A549 (cell line): Measurements from ENCODE around the gene GPR26. TPM values are rescaled to one million over a fixed set of nuclear protein-coding genes. Genes with fewer than 3 reads are reported as not detected.

Source experiments
- ATAC-seq, 2 experiments: fragments of 200-7000 bp in 1 of 2; fragments of >200 bp in 1 of 2; cut with Nextera tagmentation in 1 of 2; cut with Tn5 transposase in 1 of 2; 3 replicates each; pipeline versions ENCODE4 v1.8.0 to v1.9.1; 2018 to 2020; ENCODE audit warnings: mild to moderate bottlenecking in 1 of 2, moderate library complexity in 1 of 2
- CTCF ChIA-PET: fragments of 300-600 bp; sonication (Branson Sonifier 250); formaldehyde crosslinking; extraction: SDS; loops from one replicate; lab custom pipeline; 2021; ENCODE audit warnings: antibody characterized with exemption, inconsistent platforms; lab: Yijun Ruan, JAX
- POLR2A ChIA-PET: fragments of 350-600 bp; formaldehyde crosslinking; extraction: SDS; loops from one replicate; lab custom pipeline; 2021; ENCODE audit warnings: antibody characterized with exemption, inconsistent platforms; lab: Yijun Ruan, JAX
- DNase-seq, 2 experiments: peaks; one replicate each; pipeline versions ENCODE4 v3.0.0 to v3.0.0-alpha.2; 2011 to 2016; ENCODE audit warnings: low read depth in 1 of 2, low spot score in 1 of 2
- FAIRE-seq: peaks from 2 replicates; lab custom pipeline; 2011; peaks lifted over from hg19 to GRCh38; lab: Jason Lieb, UNC
- H3K27ac ChIP-seq, 2 experiments: fragments of >200 bp; sonication (Bioruptor Twin); formaldehyde crosslinking; 3 replicates each; pipeline ENCODE4 v1.5.1; 2016 to 2017
- H3K4me1 ChIP-seq: fragments of >200 bp; sonication (Bioruptor Twin); formaldehyde crosslinking; 3 replicates; pipeline ENCODE4 v1.6.1; 2016
- H3K4me2 ChIP-seq: fragments of >200 bp; sonication (Bioruptor Twin); formaldehyde crosslinking; 3 replicates; pipeline ENCODE4 v1.6.1; 2016
- H3K4me3 ChIP-seq: fragments of >200 bp; sonication (Bioruptor Twin); formaldehyde crosslinking; 3 replicates; pipeline ENCODE4 v1.5.1; 2016
- H3K9me3 ChIP-seq: fragments of >200 bp; sonication (Bioruptor Twin); formaldehyde crosslinking; 3 replicates; pipeline ENCODE4 v1.6.1; 2016
- CBX2 ChIP-seq: fragments of 200-600 bp; sonication (generic); IDR thresholded peaks from 2 replicates; pipeline ENCODE4 v1.6.1; 2016; ENCODE audit warnings: low read depth, mild to moderate bottlenecking, borderline replicate concordance
- CHD2 ChIP-seq: fragments of 150-350 bp; IDR thresholded peaks from 2 replicates; pipeline ENCODE4 v1.6.1; 2014; ENCODE audit warnings: low read length; ENCODE audit not compliant: partially characterized antibody
- EHMT2 ChIP-seq: fragments of 200-600 bp; sonication (generic); IDR thresholded peaks from 2 replicates; pipeline ENCODE4 v1.6.1; 2016; ENCODE audit warnings: antibody characterized with exemption, low read depth, mild to moderate bottlenecking, moderate library complexity
- EP300 ChIP-seq, 2 experiments: fragments of >200 bp; sonication (Bioruptor Twin); formaldehyde crosslinking; IDR thresholded peaks; 2 replicates in 1 of 2; 3 replicates in 1 of 2; pipeline ENCODE4 v1.6.1; 2016 to 2017
- FOSB ChIP-seq: fragments of 250-450 bp; sonication (Bioruptor Pico); IDR thresholded peaks from 2 replicates; pipeline ENCODE4 v1.5.0; 2020; ENCODE audit warnings: mild to moderate bottlenecking, moderate library complexity
- GATA3 ChIP-seq: IDR thresholded peaks from 2 replicates; pipeline ENCODE4 v1.6.1; 2012; ENCODE audit warnings: borderline replicate concordance
- HDAC2 ChIP-seq: fragments of 200-600 bp; sonication (generic); IDR thresholded peaks from 2 replicates; pipeline ENCODE4 v1.6.1; 2016
- HEYL ChIP-seq: fragments of 250-450 bp; sonication (Bioruptor Pico); IDR thresholded peaks from 2 replicates; pipeline ENCODE4 v1.8.0; 2021; ENCODE audit warnings: mild to moderate bottlenecking, moderate library complexity
- HOXA7 ChIP-seq: fragments of 250-450 bp; sonication (Bioruptor Pico); IDR thresholded peaks from 2 replicates; pipeline ENCODE4 v1.5.0; 2020; ENCODE audit warnings: mild to moderate bottlenecking, moderate library complexity
- HOXB5 ChIP-seq: fragments of 250-450 bp; sonication (Bioruptor Pico); IDR thresholded peaks from 2 replicates; pipeline ENCODE4 v1.5.0; 2020; ENCODE audit warnings: mild to moderate bottlenecking, moderate library complexity
- JUNB ChIP-seq: fragments of >200 bp; sonication (Bioruptor Twin); formaldehyde crosslinking; IDR thresholded peaks from 2 replicates; pipeline ENCODE4 v1.6.1; 2016
- KDM5A ChIP-seq: fragments of 200-600 bp; sonication (generic); IDR thresholded peaks from 2 replicates; pipeline ENCODE4 v1.6.1; 2016; ENCODE audit warnings: antibody characterized with exemption, mild to moderate bottlenecking
- NFE2L2 ChIP-seq: fragments of 150-350 bp; conservative IDR thresholded peaks from 2 replicates; pipeline ENCODE4 v1.6.1; 2014; ENCODE audit warnings: low read length
- POLR2A ChIP-seq: IDR thresholded peaks from 2 replicates; pipeline ENCODE4 v1.6.1; 2012; ENCODE audit warnings: mild to moderate bottlenecking, low read length
- POLR2AphosphoS2 ChIP-seq: conservative IDR thresholded peaks from 2 replicates; pipeline ENCODE4 v1.6.1; 2012; ENCODE audit warnings: low read length, improper control_type of control experiment, inconsistent platforms
- RAD21 ChIP-seq, 2 experiments: fragments of >200 bp in 1 of 2; sonication (Bioruptor Twin) in 1 of 2; formaldehyde crosslinking in 1 of 2; IDR thresholded peaks in 1 of 2; conservative IDR thresholded peaks in 1 of 2; 2 replicates in 1 of 2; 3 replicates in 1 of 2; pipeline ENCODE4 v1.6.1; 2012 to 2018; ENCODE audit warnings: inconsistent platforms in 1 of 2
- RARB ChIP-seq: fragments of 250-450 bp; sonication (Bioruptor Pico); IDR thresholded peaks from 2 replicates; pipeline ENCODE4 v1.8.0; 2021; ENCODE audit warnings: mild to moderate bottlenecking, moderate library complexity
- RFX5 ChIP-seq: fragments of 450-650 bp; IDR thresholded peaks from 2 replicates; pipeline ENCODE4 v1.7.1; 2014; ENCODE audit warnings: antibody characterized with exemption, mild to moderate bottlenecking, moderate library complexity
- TP53 ChIP-seq: fragments of 250-450 bp; sonication (Bioruptor Pico); IDR thresholded peaks from 2 replicates; pipeline ENCODE4 v1.5.0; 2021; ENCODE audit warnings: mild to moderate bottlenecking, moderate library complexity
- ZC3H11A ChIP-seq: fragments of 450-650 bp; IDR thresholded peaks from 2 replicates; pipeline ENCODE4 v1.6.1; 2014; ENCODE audit warnings: antibody characterized with exemption, mild to moderate bottlenecking
- ZFP36 ChIP-seq: fragments of 450-650 bp; IDR thresholded peaks from 2 replicates; pipeline ENCODE4 v1.6.1; 2014; ENCODE audit warnings: borderline replicate concordance; ENCODE audit not compliant: partially characterized antibody
- ZNF302 ChIP-seq: fragments of 250-450 bp; sonication (Bioruptor Pico); IDR thresholded peaks from 2 replicates; pipeline ENCODE4 v1.9.0; 2021; ENCODE audit warnings: inconsistent platforms, mild to moderate bottlenecking, moderate library complexity
- ZSCAN20 ChIP-seq: fragments of 250-450 bp; sonication (Bioruptor Pico); IDR thresholded peaks from 2 replicates; pipeline ENCODE4 v1.8.0; 2022; ENCODE audit warnings: mild to moderate bottlenecking, moderate library complexity
- WGBS: methylation state at CpG from one replicate; pipeline ENCODE4 v1.1.6; 2017; ENCODE audit errors: missing lambda C conversion rate; 5-methylcytosine and 5-hydroxymethylcytosine counted together
- polyA plus RNA-seq, 4 experiments: library from polyadenylated mRNA; depleted of rRNA in 3 of 4; stranded (reverse); fragments of >200 nt; fragmentation: RNase III in 1 of 4; extraction: RNeasy Plus Mini Kit Qiagen cat#74134 plus additional on column Dnase treatment in 1 of 4; gene quantifications; 2 replicates in 3 of 4; 3 replicates in 1 of 4; pipeline ENCODE4 v1.2.3, GENCODE V29; 2011 to 2017
- TF ChIP-seq, protein P1 (sequence below): fragments of >200 bp; sonication (Bioruptor Twin); formaldehyde crosslinking; IDR thresholded peaks from 3 replicates; pipeline ENCODE4 v1.6.1; 2016
- TF ChIP-seq, protein P2 (sequence below): fragments of 450-650 bp; IDR thresholded peaks from 2 replicates; pipeline ENCODE4 v1.6.1; 2014; ENCODE audit warnings: antibody characterized with exemption
- TF ChIP-seq, protein P3 (sequence below): fragments of >200 bp; sonication (Bioruptor Twin); formaldehyde crosslinking; IDR thresholded peaks from 3 replicates; pipeline ENCODE4 v1.5.1; 2016
- TF ChIP-seq, protein P4 (sequence below): fragments of 200-600 bp; sonication (generic); IDR thresholded peaks from 2 replicates; pipeline ENCODE4 v1.6.1; 2016; ENCODE audit warnings: antibody characterized with exemption, mild to moderate bottlenecking, moderate library complexity

Gene GPR26
- polyA plus RNA-seq, 2 of the 4 experiments (the other 2 are of a cell fraction): not detected

DNA sequence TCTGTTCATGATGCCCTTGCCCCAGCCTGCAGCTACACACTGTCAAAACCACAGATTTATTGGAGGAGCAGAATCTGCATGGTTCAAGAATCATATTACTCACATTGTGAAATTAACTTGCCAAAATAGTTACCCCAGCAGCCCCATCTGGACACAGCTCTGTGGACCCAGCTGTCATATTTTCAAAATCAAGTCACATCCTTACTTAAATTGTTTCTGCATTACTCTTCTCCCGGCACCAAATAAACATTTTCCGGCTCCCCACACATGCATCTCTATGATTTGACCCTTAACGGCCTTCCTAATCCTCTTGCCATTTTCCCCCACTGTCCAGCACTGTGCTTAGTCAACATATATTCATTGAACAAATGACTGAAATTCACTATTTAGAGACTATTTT lies 43.8 kb upstream of the GPR26 start:
- ATAC-seq (no peak), DNase-seq (no peak), FAIRE-seq (no peak)
- no peak overlapping the region for H3K4me2 ChIP-seq
- WGBS: 3% methylated on average over 3 of the region's 3 CpGs
- no peaks in the 10 kb centered on the region for H3K4me1 ChIP-seq
- CTCF ChIA-PET: interaction anchor here (0.8 kb wide), 1 partner anchor 11 kb away, joined by 3 read pairs; no protein-coding TSS in a partner anchor
- no peak for TF ChIP-seq CHD2
- TF ChIP-seq, protein P1, sequence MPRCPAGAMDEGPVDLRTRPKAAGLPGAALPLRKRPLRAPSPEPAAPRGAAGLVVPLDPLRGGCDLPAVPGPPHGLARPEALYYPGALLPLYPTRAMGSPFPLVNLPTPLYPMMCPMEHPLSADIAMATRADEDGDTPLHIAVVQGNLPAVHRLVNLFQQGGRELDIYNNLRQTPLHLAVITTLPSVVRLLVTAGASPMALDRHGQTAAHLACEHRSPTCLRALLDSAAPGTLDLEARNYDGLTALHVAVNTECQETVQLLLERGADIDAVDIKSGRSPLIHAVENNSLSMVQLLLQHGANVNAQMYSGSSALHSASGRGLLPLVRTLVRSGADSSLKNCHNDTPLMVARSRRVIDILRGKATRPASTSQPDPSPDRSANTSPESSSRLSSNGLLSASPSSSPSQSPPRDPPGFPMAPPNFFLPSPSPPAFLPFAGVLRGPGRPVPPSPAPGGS: no peak
- TF ChIP-seq ZC3H11A: no peak
- no peak for TF ChIP-seq HDAC2
- no peak for TF ChIP-seq POLR2A
- no peak for TF ChIP-seq RFX5
- TF ChIP-seq KDM5A: no peak
- no peak for TF ChIP-seq ZFP36
- no peak for TF ChIP-seq FOSB (CRISPR knock-in tag)
- TF ChIP-seq, protein P2, sequence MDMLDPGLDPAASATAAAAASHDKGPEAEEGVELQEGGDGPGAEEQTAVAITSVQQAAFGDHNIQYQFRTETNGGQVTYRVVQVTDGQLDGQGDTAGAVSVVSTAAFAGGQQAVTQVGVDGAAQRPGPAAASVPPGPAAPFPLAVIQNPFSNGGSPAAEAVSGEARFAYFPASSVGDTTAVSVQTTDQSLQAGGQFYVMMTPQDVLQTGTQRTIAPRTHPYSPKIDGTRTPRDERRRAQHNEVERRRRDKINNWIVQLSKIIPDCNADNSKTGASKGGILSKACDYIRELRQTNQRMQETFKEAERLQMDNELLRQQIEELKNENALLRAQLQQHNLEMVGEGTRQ: no peak
- no peak for TF ChIP-seq HOXA7 (CRISPR knock-in tag)
- TF ChIP-seq EP300 (IDR thresholded peaks at IDR 0.05): no peak
- no peak for TF ChIP-seq RAD21 (conservative IDR thresholded peaks at IDR 0.05 in 1 of 2, IDR thresholded peaks at IDR 0.05 in 1 of 2)
- no peak for TF ChIP-seq HOXB5 (CRISPR knock-in tag)
- TF ChIP-seq RARB (CRISPR knock-in tag): no peak
- TF ChIP-seq EHMT2: no peak
- no peak for TF ChIP-seq GATA3
- TF ChIP-seq ZSCAN20 (CRISPR knock-in tag): no peak
- TF ChIP-seq, protein P3, sequence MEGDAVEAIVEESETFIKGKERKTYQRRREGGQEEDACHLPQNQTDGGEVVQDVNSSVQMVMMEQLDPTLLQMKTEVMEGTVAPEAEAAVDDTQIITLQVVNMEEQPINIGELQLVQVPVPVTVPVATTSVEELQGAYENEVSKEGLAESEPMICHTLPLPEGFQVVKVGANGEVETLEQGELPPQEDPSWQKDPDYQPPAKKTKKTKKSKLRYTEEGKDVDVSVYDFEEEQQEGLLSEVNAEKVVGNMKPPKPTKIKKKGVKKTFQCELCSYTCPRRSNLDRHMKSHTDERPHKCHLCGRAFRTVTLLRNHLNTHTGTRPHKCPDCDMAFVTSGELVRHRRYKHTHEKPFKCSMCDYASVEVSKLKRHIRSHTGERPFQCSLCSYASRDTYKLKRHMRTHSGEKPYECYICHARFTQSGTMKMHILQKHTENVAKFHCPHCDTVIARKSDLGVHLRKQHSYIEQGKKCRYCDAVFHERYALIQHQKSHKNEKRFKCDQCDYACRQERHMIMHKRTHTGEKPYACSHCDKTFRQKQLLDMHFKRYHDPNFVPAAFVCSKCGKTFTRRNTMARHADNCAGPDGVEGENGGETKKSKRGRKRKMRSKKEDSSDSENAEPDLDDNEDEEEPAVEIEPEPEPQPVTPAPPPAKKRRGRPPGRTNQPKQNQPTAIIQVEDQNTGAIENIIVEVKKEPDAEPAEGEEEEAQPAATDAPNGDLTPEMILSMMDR: no peak
- no peak overlapping the region for H3K4me3 ChIP-seq
- POLR2A ChIA-PET: no interaction called here
- no peak overlapping the region for H3K27ac ChIP-seq
- no peaks in the 10 kb centered on the region for H3K9me3 ChIP-seq

DNA sequence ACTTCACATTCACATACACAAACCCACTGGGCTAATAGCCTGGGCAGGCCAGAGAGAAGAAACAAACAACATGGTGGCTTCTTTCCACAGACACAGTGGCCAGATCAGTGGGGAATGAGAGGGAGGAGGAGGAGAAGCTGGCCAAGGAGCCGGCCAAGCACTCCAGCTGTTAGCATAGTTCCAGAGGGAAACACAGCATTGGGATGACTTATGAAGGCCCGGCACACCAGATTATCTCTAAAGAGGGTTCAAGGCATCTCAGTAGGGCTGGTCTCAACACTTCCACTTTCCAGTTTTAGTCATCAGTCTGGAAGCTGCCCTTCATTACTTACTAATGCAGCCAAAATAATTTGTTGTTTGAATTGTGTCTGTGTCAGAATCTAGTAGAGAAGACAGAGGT lies 42.1 kb upstream of the GPR26 start:
- TF ChIP-seq POLR2AphosphoS2: no peak
- TF ChIP-seq HEYL (CRISPR knock-in tag): no peak
- no peak for TF ChIP-seq JUNB
- TF ChIP-seq TP53 (CRISPR knock-in tag): no peak
- TF ChIP-seq, protein P4, sequence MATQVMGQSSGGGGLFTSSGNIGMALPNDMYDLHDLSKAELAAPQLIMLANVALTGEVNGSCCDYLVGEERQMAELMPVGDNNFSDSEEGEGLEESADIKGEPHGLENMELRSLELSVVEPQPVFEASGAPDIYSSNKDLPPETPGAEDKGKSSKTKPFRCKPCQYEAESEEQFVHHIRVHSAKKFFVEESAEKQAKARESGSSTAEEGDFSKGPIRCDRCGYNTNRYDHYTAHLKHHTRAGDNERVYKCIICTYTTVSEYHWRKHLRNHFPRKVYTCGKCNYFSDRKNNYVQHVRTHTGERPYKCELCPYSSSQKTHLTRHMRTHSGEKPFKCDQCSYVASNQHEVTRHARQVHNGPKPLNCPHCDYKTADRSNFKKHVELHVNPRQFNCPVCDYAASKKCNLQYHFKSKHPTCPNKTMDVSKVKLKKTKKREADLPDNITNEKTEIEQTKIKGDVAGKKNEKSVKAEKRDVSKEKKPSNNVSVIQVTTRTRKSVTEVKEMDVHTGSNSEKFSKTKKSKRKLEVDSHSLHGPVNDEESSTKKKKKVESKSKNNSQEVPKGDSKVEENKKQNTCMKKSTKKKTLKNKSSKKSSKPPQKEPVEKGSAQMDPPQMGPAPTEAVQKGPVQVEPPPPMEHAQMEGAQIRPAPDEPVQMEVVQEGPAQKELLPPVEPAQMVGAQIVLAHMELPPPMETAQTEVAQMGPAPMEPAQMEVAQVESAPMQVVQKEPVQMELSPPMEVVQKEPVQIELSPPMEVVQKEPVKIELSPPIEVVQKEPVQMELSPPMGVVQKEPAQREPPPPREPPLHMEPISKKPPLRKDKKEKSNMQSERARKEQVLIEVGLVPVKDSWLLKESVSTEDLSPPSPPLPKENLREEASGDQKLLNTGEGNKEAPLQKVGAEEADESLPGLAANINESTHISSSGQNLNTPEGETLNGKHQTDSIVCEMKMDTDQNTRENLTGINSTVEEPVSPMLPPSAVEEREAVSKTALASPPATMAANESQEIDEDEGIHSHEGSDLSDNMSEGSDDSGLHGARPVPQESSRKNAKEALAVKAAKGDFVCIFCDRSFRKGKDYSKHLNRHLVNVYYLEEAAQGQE: no peak
- no peak for TF ChIP-seq NFE2L2
- no peak for TF ChIP-seq ZNF302 (CRISPR knock-in tag)
- no peak for TF ChIP-seq POLR2A
- TF ChIP-seq CBX2: no peak
- Histone ChIP-seq H3K4me3 (no peak overlapping the region), H3K9me3 (no peaks in the 10 kb centered on the region), H3K4me2 (no peak overlapping the region), H3K27ac (no peak overlapping the region), H3K4me1 (no peaks in the 10 kb centered on the region)
- DNase-seq (no peak), ATAC-seq (no peak), FAIRE-seq (no peak)
- 19% methylated on average over 2 of the region's 2 CpGs for WGBS
- POLR2A ChIA-PET: no interaction called here
- CTCF ChIA-PET: interaction anchor here (2.7 kb wide), 1 partner anchor 41 kb away, joined by 9 read pairs; no protein-coding TSS in a partner anchor
